Measurements from ENCODE around the gene PRM3.

Gene PRM3

GRCh38 chr16:11236461-11237254, 36.8 kb downstream of the PRM3 start:
- TF ChIP-seq CTCF (IDR thresholded peaks at IDR 0.05; ENCODE audit: low read depth, low read length): no peak
- no peak overlapping the region for H3K4me3 ChIP-seq (ENCODE audit: low read depth, low read length)

GRCh38 chr16:11235703-11235991, 37.8 kb downstream of the PRM3 start:
- TF ChIP-seq CTCF (IDR thresholded peaks at IDR 0.05; ENCODE audit: low read depth, low read length): no peak

GRCh38 chr16:11234884-11235702, 38.3 kb downstream of the PRM3 start:
- no peak overlapping the region for H3K4me3 ChIP-seq (ENCODE audit: low read depth, low read length)
- TF ChIP-seq CTCF (IDR thresholded peaks at IDR 0.05; ENCODE audit: low read depth, low read length): no peak

More at GRCh38 chr16:11235703-11235991, 37.8 kb downstream of the PRM3 start:
- H3K4me3 ChIP-seq (ENCODE audit: low read depth, low read length): no peak overlapping the region

GRCh38 chr16:11233727-11234376, 39.6 kb downstream of the PRM3 start:
- no peak for TF ChIP-seq CTCF (IDR thresholded peaks at IDR 0.05; ENCODE audit: low read depth, low read length)
- no peak overlapping the region for H3K4me3 ChIP-seq (ENCODE audit: low read depth, low read length)

GRCh38 chr16:11232852-11233726, 40.3 kb downstream of the PRM3 start:
- TF ChIP-seq CTCF (IDR thresholded peaks at IDR 0.05; ENCODE audit: low read depth, low read length): no peak

GRCh38 chr16:11232302-11232851, 41.1 kb downstream of the PRM3 start:
- no peak for TF ChIP-seq CTCF (IDR thresholded peaks at IDR 0.05; ENCODE audit: low read depth, low read length)
- H3K4me3 ChIP-seq (ENCODE audit: low read depth, low read length): no peak overlapping the region

More at GRCh38 chr16:11232852-11233726, 40.3 kb downstream of the PRM3 start:
- H3K4me3 ChIP-seq (ENCODE audit: low read depth, low read length): no peak overlapping the region
